Testis (tissue), 3 donors: ENCODE results near the gene FBXW7. TPM values are rescaled to one million over a fixed set of nuclear protein-coding genes. Genes with fewer than 3 reads are reported as not detected.

Experiments
- DNase-seq: peaks from one replicate; pipeline ENCODE4 v3.0.0-alpha.2; 2019
- H3K27ac ChIP-seq, 2 donors: fragments of 200-600 bp; sonication (generic); one replicate each; pipeline ENCODE4 v1.5.1; 2019
- H3K27me3 ChIP-seq: fragments of 200-600 bp; sonication (generic); one replicate; pipeline ENCODE4 v1.5.1; 2019
- H3K36me3 ChIP-seq: fragments of 200-600 bp; sonication (generic); one replicate; pipeline ENCODE4 v1.5.1; 2017; ENCODE audit warnings: low read depth; ENCODE audit errors: missing control alignments
- H3K4me1 ChIP-seq: fragments of 200-600 bp; sonication (generic); one replicate; pipeline ENCODE4 v1.5.1; 2019
- H3K4me3 ChIP-seq, 2 donors: fragments of 200-600 bp; sonication (generic); one replicate each; pipeline ENCODE4 v1.5.1; 2017 to 2019
- H3K9me3 ChIP-seq: fragments of 200-600 bp; sonication (generic); one replicate; pipeline ENCODE4 v1.5.1; 2017
- POLR2A ChIP-seq: fragments of 450-650 bp; IDR thresholded peaks from one replicate; pipeline ENCODE4 v1.6.1; 2017; ENCODE audit warnings: antibody characterized with exemption, mild to moderate bottlenecking, moderate library complexity
- WGBS, 2 donors: methylation state at CpG; one replicate each; pipeline ENCODE4 v1.1.5; 2018; 5-methylcytosine and 5-hydroxymethylcytosine counted together
- intact Hi-C: fragments of 100-400 bp; cut with DNase I; formaldehyde crosslinking; loops from one replicate; pipeline ENCODE4 v1.15.1; 2023; ENCODE audit warnings: low total_unique reads
- polyA plus RNA-seq: library from polyadenylated mRNA; stranded (reverse); fragments of 350-450 nt; fragmentation: Illumina TruSeq; extraction: RNeasy Lipid Tissue Mini Kit (QIAGEN cat#74804); gene quantifications from one replicate; pipeline ENCODE4 v1.2.3, GENCODE V29; 2014; ENCODE audit warnings: low read depth, low replicate concordance; ENCODE audit not compliant: insufficient read depth
- total RNA-seq, 2 donors: library from RNA; depleted of rRNA; stranded (reverse); fragments of >200 nt; gene quantifications; one replicate each; pipeline ENCODE4 v1.2.3, GENCODE V29; 2016
- TF ChIP-seq, protein P1 (sequence below), 3 experiments: fragments of 450-650 bp in 2 of 3; fragments of 200-600 bp in 1 of 3; sonication (generic) in 1 of 3; IDR thresholded peaks; one replicate each; pipeline ENCODE4 v1.5.1; 2016 to 2019; ENCODE audit warnings: antibody characterized with exemption in 3 of 3, mild to moderate bottlenecking in 2 of 3, moderate library complexity in 1 of 3

FBXW7 gene
- total and polyA plus RNA-seq, 3 donors from 2014 or later: 44.8 to 68.5 (median 55.4) TPM

DNA sequence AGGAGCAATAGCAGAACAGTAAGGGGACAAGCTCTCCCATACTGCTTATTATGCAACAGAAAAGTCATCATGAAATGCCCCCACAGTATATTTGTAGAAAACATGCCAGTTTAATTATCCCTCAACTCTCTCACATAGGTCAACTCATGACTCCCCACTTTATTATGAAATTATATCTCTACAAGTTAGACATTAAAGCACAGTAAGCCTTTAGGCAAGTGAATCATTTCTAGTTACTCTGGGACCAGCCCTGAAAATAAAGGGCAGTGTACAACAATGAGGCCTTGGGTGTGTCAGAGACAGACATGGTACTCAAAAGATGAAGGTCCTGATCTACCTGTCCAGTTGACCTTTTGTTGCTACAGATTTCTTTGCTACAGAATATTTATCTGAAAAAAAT lies 191.9 kb downstream of the FBXW7 start:
- Histone ChIP-seq H3K4me1 (no peaks in the 10 kb centered on the region), H3K27ac (no peak overlapping the region), H3K9me3 (no peaks in the 10 kb centered on the region), H3K4me3 (no peak overlapping the region), H3K27me3 (no peaks in the 10 kb centered on the region), H3K36me3 (no peaks in the 10 kb centered on the region)
- TF ChIP-seq, protein P1, sequence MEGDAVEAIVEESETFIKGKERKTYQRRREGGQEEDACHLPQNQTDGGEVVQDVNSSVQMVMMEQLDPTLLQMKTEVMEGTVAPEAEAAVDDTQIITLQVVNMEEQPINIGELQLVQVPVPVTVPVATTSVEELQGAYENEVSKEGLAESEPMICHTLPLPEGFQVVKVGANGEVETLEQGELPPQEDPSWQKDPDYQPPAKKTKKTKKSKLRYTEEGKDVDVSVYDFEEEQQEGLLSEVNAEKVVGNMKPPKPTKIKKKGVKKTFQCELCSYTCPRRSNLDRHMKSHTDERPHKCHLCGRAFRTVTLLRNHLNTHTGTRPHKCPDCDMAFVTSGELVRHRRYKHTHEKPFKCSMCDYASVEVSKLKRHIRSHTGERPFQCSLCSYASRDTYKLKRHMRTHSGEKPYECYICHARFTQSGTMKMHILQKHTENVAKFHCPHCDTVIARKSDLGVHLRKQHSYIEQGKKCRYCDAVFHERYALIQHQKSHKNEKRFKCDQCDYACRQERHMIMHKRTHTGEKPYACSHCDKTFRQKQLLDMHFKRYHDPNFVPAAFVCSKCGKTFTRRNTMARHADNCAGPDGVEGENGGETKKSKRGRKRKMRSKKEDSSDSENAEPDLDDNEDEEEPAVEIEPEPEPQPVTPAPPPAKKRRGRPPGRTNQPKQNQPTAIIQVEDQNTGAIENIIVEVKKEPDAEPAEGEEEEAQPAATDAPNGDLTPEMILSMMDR (IDR thresholded peaks at IDR 0.05): no peak
- TF ChIP-seq POLR2A: no peak
- intact Hi-C loops: no loop called here
- DNase-seq: no peak

DNA sequence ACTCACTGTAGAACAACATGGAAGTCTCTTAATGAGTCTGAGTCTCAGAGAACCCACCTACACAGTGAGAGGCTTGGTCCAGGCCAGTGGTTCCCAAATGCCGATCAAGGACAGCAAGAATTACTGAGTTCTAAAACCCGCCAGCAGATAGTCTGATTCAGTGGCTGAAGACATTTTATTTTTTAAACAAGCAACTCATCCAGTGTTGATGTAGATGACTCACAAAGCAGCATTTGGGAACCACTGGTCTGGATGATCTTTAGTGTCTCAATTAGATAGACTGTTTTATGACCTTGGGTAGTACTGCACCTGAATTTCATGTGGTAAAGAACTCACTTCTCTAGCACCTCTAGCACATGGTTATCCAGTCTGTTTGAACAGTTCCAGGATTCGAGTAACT lies 193.6 kb downstream of the FBXW7 start:
- no peak overlapping the region for H3K4me3 ChIP-seq
- WGBS, 2 donors: 85 to 92% methylated on average over 3 of the region's 3 CpGs
- no peak for TF ChIP-seq POLR2A
- TF ChIP-seq, protein P1 (IDR thresholded peaks at IDR 0.05): no peak
- no peaks in the 10 kb centered on the region for H3K4me1 ChIP-seq
- no peaks in the 10 kb centered on the region for H3K36me3 ChIP-seq
- no peak for DNase-seq
- H3K27ac ChIP-seq: no peak overlapping the region
- H3K9me3 ChIP-seq: no peaks in the 10 kb centered on the region
- H3K27me3 ChIP-seq: no peaks in the 10 kb centered on the region
- intact Hi-C loops: no loop called here

DNA sequence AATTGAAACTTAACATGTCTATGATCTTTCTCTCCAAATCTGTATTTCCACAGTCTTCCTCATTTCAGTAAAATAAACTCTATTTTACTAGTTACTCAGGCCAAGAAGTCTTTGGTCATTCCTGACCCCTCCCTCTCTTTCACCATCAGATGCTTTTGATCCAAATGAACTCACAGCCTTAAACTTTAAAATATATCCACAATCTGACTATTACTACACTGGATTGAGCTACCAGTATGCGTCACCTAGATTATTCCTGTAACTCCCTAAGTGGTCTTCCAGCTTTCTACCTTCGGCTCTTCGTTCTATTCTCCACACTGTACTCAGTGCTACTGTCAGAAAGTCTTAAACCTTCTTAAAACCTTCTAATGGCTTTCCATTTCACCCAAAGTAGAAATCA lies 195.1 kb downstream of the FBXW7 start:
- no peak overlapping the region for H3K27ac ChIP-seq
- H3K36me3 ChIP-seq: no peaks in the 10 kb centered on the region
- intact Hi-C loops: no loop called here
- no peak for TF ChIP-seq POLR2A
- TF ChIP-seq, protein P1 (IDR thresholded peaks at IDR 0.05): no peak
- H3K9me3 ChIP-seq: no peaks in the 10 kb centered on the region
- H3K4me1 ChIP-seq: no peaks in the 10 kb centered on the region
- H3K27me3 ChIP-seq: no peaks in the 10 kb centered on the region
- no peak overlapping the region for H3K4me3 ChIP-seq
- DNase-seq: no peak
- 97 to 99% methylated on average over 3 of the region's 3 CpGs for WGBS, 2 donors

DNA sequence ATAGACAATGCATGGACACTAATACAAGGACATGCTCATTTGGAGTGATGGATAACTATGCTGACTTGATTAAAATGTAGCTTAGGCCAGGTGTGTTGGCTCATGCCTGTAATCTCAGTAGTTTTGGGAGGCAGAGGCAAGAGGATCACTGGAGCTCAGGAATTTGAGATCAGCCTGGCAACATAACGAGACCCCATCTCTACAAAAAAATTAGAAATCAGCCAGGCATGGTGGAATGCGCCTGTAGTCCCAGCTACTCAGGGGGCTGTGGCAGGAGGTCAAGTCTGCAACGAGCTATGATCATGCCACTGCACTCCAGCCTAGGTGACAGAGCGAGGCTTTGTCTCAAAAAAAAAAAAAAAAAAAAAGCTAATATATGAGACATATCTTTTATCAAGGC lies 196.3 kb downstream of the FBXW7 start:
- DNase-seq: no peak
- no peak for TF ChIP-seq POLR2A
- TF ChIP-seq, protein P1 (IDR thresholded peaks at IDR 0.05): no peak
- H3K9me3 ChIP-seq: no peaks in the 10 kb centered on the region
- no peaks in the 10 kb centered on the region for H3K4me1 ChIP-seq
- WGBS, 2 donors: 90 to 93% methylated on average over 4 of the region's 4 CpGs
- intact Hi-C loops: no loop called here
- H3K4me3 ChIP-seq: no peak overlapping the region
- H3K27ac ChIP-seq: no peak overlapping the region
- no peaks in the 10 kb centered on the region for H3K36me3 ChIP-seq
- no peaks in the 10 kb centered on the region for H3K27me3 ChIP-seq

DNA sequence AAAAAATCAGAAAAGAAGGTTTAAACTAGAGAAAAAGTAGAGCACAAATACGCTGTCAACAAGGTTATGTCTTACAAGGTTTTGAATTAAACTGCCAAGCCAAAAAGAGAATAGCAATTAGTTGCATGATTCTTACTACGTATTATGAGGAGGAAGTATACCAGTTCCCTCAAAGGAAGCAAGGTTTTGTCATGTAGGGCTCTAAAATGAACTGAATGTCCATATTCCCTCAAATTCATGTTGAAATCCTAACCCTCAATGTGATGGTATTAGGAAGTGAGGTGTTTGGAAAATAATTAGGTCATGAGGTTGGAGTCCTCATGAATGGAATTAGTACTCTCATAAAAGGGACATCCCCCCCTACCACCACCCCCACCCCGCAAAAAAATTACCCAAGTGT lies 201.0 kb downstream of the FBXW7 start:
- Histone ChIP-seq H3K4me1 (no peaks in the 10 kb centered on the region), H3K27me3 (no peaks in the 10 kb centered on the region), H3K27ac (no peak overlapping the region), H3K9me3 (no peaks in the 10 kb centered on the region), H3K36me3 (no peaks in the 10 kb centered on the region), H3K4me3 (no peak overlapping the region)
- WGBS, 2 donors: 59 to 62% methylated on average over 3 of the region's 3 CpGs
- TF ChIP-seq, protein P1 (IDR thresholded peaks at IDR 0.05): no peak
- TF ChIP-seq POLR2A: no peak
- intact Hi-C loops: no loop called here
- DNase-seq: no peak
